GM12892 (cell line): Measurements from ENCODE around the gene LBHD1.
A peak's percentile ranks its signal among the peaks of the same experiment; 100 is the strongest.
"Not testable (repeated sequence)": the region's sequence is repeated elsewhere in the genome, so short reads cannot be mapped to it uniquely, and the experiment has no call there.

Source experiments
- DNase-seq: peaks from one replicate; pipeline ENCODE4 v3.0.0; 2011; ENCODE audit not compliant: insufficient read length
- FAIRE-seq: peaks from 2 replicates; lab custom pipeline; 2011; peaks lifted over from hg19 to GRCh38; lab: Jason Lieb, UNC
- POLR2A ChIP-seq: IDR thresholded peaks from 2 replicates; pipeline ENCODE4 v1.6.1; 2011; ENCODE audit warnings: low read depth, low read length, control low read depth
- POLR2AphosphoS5 ChIP-seq: IDR thresholded peaks from 2 replicates; pipeline ENCODE4 v1.6.1; 2011; ENCODE audit warnings: low read depth, low read length, control low read depth
- TAF1 ChIP-seq: IDR thresholded peaks from 2 replicates; pipeline ENCODE4 v1.6.1; 2011; ENCODE audit warnings: low read depth, mild to moderate bottlenecking, control low read depth, low read length, borderline replicate concordance

Gene LBHD1

DNA sequence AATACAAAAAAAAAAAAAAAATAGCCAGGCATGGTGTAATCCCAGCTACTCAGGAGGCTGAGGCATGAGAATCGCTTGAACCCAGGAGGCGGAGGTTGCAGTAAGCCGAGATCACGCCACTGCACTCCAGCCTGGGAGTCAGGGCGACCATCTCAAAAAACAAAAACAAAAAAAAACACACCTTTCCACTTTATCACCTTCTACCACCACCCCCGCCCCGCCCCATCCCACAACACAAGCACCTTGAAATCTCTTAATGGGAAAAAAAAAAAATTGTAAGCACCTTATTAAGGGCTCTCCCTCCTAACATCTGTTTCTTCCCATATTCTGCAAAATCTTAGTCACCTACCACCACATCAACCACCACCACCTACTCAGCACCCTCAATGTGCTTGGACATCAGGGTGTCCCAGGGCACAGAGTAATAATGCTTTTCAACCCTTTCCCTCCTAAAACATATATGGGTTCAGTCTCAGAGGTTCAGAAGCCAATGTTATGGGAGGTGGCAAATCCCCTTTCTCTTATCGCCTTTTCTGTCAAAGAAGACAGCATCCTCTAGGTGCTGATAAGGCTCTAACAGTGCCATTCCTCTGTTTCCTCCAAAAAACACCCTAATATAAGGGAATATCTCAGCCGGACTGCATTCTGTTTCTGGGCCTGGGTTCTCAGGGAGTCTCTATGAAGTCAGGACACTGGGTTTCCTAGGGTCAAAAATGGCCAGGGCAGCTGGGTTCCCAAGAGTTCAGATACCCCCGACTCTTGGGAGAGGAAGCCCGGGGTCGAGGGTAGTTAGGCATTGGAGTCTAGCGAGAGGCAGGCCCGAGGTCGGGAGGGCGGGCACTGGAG, 19.7 kb downstream of the LBHD1 start:
- no peak for DNase-seq
- FAIRE-seq, result peak; percentile 62
- TF ChIP-seq POLR2A, result no peak
- no peak for TF ChIP-seq TAF1

DNA sequence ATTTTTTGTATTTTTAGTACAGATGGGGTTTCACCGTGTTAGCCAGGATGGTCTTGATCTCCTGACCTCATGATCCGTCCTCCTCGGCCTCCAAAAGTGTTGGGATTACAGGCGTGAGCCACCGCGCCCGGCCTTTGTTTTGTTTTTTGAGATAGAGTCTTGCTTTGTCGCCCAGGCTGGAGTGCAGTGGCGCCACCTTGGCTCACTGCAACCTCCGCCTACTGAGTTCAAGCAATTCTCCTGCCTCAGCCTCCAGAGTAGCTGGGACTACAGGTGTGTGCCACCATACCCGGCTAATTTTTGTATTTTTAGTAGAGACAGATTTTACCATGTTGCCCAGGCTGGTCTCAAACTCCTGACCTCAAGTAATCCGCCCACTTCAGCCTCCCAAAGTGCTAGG, 21.8 kb downstream of the LBHD1 start:
- not testable (repeated sequence) for DNase-seq, FAIRE-seq

DNA sequence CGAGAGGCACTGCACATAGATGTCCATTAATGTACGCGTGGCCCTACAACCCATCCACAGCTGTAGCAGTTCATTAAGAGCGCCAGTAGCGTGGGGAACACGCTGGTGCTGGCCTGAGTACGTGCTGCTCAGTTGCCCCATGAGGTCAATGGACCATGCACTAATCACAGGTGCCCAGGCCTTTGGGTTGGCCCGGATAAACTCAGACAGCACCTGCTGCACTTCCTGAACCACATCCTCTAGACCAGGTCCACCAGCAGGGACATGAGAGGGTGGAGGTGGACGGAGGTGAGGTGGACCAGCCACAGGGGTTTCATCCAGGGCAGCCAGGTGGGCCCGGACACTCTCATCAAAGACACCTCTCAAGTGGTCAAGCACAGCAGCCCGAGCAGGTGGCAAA, 22.6 kb downstream of the LBHD1 start:
- TF ChIP-seq POLR2A, result no peak
- TF ChIP-seq POLR2AphosphoS5, result no peak
- no peak for TF ChIP-seq TAF1
- no peak for FAIRE-seq
- no peak for DNase-seq

DNA sequence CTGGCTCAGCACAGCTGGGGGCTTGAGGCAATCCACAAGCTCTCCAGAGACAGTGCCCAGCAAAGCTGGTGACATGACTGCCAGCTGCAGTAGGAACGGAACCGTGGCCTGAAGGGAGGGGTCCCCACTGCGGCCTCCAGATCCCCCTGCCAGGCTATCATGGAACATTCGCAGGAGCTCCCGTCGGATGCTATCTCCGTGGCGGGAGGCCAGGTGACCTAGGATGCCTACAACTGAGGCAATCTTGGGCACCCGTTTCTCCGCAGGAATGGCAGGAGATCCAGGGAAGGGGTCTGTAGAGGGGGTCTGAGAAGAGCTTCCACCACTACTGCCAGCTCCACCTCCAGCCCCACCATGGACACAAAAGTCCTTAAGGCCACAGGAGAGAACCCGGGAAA, 23.1 kb downstream of the LBHD1 start:
- DNase-seq, result no peak
- no peak for TF ChIP-seq POLR2AphosphoS5
- no peak for TF ChIP-seq TAF1
- TF ChIP-seq POLR2A, result no peak
- no peak for FAIRE-seq

DNA sequence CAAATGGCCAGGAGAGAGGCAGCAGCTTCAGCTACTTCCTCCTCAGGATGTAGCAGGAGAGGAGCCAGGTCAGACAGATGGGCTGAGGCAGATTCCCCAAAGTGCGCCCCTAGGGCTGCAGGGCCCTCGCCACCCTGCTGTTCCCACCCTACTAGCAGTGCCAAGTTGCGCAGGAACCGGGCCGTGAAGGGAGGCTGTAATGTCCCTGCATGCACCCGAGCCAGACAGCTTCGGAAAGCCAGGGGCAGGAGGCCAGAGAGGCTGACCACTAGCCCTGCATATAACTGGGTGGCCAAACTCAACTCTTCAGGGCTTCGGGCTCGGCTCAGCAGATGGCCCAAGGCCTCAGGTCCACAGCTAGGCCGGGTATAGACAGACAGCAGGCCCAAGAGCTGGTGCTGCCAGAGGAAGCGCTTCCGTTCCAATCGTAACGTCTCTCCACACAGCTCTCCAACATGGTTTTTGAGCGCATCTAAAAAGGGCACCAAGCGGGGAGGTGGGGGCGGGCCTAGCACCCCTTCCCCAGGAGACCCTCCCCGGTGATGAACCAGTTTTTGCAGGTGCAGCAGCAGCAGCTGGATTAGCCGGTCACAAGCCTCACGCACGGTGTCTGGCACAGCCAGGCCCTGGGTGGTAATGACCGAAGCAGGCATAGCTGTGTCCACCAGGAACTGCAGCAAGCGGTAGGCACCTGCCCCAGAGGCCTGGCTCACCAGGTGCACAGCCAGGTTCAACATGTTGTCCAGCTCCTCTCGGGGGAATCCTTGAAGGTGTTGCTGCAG, 23.7 kb downstream of the LBHD1 start:
- DNase-seq, result no peak
- TF ChIP-seq POLR2A, result no peak
- no peak for TF ChIP-seq POLR2AphosphoS5
- no peak for TF ChIP-seq TAF1
- no peak for FAIRE-seq

DNA sequence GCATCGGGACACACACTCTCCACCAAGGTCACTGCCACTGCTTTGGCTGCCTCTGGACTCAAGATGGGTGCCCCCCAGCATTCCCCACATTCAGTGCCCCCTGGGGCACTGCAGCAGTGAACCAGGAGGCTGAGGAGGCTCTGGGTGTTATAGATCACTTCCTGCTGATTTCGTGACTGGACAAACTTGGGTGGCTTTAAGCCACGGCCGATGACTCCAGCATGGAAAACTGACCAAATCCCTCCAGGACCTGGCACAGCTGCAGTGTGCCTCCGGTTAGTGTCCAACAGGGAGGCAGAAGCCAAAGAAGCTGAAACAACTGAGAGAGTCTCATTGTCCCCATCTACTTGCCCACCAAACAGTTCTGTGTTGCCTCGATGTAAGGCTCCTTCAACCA, 24.5 kb downstream of the LBHD1 start:
- TF ChIP-seq POLR2AphosphoS5 (no peak), TAF1 (no peak), POLR2A (no peak)
- FAIRE-seq (no peak), DNase-seq (no peak)

DNA sequence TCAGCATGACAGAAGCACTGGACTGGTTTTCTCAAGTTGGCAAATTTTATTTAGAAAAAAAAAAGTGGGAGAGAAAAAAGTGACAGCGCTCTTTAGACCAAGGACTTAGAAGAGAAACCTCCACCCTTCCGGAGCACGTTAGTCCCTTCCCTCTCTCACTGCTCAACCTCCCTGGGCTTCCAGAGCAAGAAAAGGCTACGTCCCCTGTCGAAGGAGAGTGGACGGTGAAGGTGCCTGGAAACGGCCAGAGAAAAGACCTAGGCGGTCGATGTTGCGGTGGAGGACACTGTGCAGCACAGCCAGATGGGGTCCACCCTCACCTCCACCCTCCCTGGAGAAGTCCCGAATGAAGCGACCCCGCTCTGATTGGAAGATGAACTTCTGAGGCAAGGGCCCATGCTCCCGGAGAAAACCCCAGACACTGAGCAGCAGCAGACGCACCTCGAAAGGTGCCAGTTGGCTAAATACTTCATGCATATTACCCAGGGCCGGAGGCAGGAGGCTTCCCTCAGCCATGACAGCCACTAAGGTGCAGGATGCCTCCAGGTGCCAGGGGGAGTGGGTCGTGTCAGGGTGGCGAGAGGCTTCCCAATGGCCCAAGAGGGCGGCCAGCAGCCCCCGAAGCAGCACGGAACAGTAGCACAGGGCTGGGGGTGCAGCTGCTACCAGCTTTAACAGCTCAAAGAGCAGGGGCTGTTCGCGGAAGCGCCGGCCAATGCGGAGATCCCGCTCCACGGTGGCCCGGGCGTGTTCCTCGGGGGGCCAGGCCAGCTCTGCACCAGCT, 25.1 kb downstream of the LBHD1 start:
- TF ChIP-seq TAF1 (no peak), POLR2A (no peak), POLR2AphosphoS5 (no peak)
- DNase-seq (no peak), FAIRE-seq (no peak)

DNA sequence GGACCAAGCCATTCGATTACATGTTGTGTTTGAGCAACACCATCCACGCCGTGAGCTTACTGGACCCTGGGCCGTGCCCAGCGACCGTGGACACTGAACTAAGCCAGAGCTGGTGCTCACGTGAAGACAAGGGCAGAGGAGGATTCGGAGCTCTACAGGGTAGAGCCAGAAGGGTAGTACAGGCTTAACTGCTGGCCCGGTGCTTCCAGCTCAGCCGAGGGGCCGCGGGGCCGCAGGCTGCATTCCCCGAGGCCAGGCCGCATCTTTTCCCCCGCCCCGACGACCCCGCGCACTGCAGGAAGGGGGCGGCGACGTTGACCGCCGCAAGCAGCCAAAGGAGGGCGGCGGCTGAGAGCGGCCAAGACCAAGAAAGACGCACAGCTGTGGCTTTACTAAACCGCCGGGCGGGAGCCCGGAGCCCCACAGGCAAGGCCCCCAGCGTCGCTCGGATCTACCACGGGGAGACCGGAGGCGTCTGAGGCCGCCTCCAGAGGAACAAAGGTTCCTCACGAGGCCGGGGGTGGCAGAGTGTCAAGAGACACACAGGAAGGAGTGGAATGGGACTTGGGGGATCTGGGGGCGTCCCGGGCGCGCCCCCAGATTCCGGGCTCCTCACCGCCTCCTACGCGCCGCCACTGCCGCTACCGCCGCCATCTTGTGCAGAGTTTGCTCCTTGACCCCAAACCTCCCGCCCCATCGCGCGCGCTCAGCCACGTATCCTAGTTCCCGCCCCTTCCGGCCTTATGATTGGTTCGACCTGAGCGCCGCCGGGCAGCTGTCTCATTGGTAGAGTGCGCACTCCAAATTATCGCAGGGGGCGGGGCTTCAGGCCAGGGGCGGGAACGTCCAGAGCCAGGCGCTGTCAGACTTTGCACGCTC, 25.9 kb downstream of the LBHD1 start, which contains the start of gene GANAB:
GANAB (minus strand) TSS at position 668 of the 879 bp plus-strand sequence; CDS start at position 654, 14 bp downstream.
- DNase-seq (peak; percentile 100), FAIRE-seq (peak; percentile 99)
- TF ChIP-seq POLR2AphosphoS5, result peak; percentile 88
- peak; percentile 92 for TF ChIP-seq POLR2A
- TF ChIP-seq TAF1, result peak; percentile 94

DNA sequence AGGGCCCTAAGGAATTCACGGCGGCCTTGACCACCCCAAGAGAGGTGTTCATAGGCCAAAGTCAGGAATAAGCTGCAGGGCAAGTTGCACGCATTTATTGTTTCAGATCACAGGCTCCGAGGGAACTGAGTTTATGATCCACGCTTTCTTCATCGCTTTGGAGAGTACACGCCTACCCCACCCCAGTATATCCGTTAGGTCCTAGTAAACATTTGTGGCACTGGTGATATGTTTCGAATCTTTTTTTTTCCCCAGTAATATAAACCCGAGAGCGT, 26.5 kb downstream of the LBHD1 start:
- no peak for TF ChIP-seq POLR2A
- no peak for TF ChIP-seq TAF1
- no peak for TF ChIP-seq POLR2AphosphoS5
- DNase-seq (no peak), FAIRE-seq (no peak)

DNA sequence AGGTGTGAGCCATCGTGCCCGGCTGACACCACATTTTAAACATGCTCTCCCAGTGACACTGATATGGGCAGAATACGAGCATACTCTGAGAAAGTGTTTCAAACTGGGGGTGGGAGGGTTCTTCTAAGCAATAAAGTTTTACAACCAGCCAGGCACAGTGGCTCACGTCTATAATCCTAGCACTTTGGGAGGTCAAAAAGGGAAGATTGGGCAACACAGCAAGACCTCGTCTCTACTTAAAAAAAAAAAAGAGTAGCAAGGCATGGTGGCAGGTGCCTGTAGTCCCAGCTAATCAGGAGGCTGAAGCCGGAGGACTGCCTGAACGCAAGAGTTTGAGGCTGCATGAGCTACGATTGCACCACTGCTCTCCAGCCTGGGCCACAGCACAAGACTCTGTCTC, 27.8 kb downstream of the LBHD1 start:
- no peak for FAIRE-seq

More for the DNA sequence above, 27.8 kb downstream of the LBHD1 start:
- DNase-seq, result no peak
- TF ChIP-seq POLR2A, result no peak
- no peak for TF ChIP-seq POLR2AphosphoS5
- no peak for TF ChIP-seq TAF1
